Measurements from ENCODE around the gene PADI4.

DNA sequence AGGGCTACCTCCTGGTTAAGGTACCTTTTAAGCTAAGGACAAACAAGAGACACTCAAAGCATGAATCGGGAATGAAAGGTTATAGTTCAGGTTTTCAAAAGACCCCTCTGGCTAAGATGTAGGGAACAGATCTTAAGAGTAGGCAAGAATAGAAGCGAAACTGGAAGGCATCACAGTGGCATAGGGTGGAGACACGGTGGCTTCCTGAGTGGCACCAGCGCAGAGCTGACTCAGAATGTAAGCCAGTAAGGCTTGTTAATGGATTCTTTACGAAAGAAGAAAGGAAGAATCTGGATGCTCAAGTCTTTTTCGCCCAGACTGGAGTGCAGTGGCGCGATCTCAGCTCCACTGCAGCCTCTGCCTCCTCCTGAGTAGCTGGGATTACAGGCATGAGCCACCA is 85.2 kb downstream of the PADI4 start:
- TF ChIP-seq, protein P1, sequence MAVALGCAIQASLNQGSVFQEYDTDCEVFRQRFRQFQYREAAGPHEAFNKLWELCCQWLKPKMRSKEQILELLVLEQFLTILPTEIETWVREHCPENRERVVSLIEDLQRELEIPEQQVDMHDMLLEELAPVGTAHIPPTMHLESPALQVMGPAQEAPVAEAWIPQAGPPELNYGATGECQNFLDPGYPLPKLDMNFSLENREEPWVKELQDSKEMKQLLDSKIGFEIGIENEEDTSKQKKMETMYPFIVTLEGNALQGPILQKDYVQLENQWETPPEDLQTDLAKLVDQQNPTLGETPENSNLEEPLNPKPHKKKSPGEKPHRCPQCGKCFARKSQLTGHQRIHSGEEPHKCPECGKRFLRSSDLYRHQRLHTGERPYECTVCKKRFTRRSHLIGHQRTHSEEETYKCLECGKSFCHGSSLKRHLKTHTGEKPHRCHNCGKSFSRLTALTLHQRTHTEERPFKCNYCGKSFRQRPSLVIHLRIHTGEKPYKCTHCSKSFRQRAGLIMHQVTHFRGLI (tag by site-specific recombination; IDR thresholded peaks at IDR 0.05): no peak
- TF ChIP-seq ZNF133 (tag by site-specific recombination; IDR thresholded peaks at IDR 0.05): no peak
- no peak for TF ChIP-seq KLF1 (tag by site-specific recombination; IDR thresholded peaks at IDR 0.05)
- TF ChIP-seq, protein P2, sequence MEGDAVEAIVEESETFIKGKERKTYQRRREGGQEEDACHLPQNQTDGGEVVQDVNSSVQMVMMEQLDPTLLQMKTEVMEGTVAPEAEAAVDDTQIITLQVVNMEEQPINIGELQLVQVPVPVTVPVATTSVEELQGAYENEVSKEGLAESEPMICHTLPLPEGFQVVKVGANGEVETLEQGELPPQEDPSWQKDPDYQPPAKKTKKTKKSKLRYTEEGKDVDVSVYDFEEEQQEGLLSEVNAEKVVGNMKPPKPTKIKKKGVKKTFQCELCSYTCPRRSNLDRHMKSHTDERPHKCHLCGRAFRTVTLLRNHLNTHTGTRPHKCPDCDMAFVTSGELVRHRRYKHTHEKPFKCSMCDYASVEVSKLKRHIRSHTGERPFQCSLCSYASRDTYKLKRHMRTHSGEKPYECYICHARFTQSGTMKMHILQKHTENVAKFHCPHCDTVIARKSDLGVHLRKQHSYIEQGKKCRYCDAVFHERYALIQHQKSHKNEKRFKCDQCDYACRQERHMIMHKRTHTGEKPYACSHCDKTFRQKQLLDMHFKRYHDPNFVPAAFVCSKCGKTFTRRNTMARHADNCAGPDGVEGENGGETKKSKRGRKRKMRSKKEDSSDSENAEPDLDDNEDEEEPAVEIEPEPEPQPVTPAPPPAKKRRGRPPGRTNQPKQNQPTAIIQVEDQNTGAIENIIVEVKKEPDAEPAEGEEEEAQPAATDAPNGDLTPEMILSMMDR (tag by site-specific recombination; IDR thresholded peaks at IDR 0.05): no peak
- TF ChIP-seq, protein P3, sequence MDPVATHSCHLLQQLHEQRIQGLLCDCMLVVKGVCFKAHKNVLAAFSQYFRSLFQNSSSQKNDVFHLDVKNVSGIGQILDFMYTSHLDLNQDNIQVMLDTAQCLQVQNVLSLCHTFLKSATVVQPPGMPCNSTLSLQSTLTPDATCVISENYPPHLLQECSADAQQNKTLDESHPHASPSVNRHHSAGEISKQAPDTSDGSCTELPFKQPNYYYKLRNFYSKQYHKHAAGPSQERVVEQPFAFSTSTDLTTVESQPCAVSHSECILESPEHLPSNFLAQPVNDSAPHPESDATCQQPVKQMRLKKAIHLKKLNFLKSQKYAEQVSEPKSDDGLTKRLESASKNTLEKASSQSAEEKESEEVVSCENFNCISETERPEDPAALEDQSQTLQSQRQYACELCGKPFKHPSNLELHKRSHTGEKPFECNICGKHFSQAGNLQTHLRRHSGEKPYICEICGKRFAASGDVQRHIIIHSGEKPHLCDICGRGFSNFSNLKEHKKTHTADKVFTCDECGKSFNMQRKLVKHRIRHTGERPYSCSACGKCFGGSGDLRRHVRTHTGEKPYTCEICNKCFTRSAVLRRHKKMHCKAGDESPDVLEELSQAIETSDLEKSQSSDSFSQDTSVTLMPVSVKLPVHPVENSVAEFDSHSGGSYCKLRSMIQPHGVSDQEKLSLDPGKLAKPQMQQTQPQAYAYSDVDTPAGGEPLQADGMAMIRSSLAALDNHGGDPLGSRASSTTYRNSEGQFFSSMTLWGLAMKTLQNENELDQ (tag by site-specific recombination; IDR thresholded peaks at IDR 0.05; ENCODE audit: low read depth): no peak
- TF ChIP-seq SETDB1 (IDR thresholded peaks at IDR 0.05; ENCODE audit: insufficient read length, low read length): no peak
- TF ChIP-seq, protein P4, sequence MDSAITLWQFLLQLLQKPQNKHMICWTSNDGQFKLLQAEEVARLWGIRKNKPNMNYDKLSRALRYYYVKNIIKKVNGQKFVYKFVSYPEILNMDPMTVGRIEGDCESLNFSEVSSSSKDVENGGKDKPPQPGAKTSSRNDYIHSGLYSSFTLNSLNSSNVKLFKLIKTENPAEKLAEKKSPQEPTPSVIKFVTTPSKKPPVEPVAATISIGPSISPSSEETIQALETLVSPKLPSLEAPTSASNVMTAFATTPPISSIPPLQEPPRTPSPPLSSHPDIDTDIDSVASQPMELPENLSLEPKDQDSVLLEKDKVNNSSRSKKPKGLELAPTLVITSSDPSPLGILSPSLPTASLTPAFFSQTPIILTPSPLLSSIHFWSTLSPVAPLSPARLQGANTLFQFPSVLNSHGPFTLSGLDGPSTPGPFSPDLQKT (IDR thresholded peaks at IDR 0.05; ENCODE audit: borderline replicate concordance, low read depth, low read length): no peak
- TF ChIP-seq, protein P5, sequence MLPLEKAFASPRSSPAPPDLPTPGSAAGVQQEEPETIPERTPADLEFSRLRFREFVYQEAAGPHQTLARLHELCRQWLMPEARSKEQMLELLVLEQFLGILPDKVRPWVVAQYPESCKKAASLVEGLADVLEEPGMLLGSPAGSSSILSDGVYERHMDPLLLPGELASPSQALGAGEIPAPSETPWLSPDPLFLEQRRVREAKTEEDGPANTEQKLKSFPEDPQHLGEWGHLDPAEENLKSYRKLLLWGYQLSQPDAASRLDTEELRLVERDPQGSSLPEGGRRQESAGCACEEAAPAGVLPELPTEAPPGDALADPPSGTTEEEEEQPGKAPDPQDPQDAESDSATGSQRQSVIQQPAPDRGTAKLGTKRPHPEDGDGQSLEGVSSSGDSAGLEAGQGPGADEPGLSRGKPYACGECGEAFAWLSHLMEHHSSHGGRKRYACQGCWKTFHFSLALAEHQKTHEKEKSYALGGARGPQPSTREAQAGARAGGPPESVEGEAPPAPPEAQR (tag by site-specific recombination; IDR thresholded peaks at IDR 0.05): no peak
- no peak for TF ChIP-seq ZNF510 (tag by site-specific recombination; IDR thresholded peaks at IDR 0.05; ENCODE audit: insufficient replicate concordance)
- TF ChIP-seq YY1 (tag by site-specific recombination; IDR thresholded peaks at IDR 0.05): no peak
- TF ChIP-seq ZBTB1 (tag by site-specific recombination; IDR thresholded peaks at IDR 0.05): no peak
- TF ChIP-seq, protein P6, sequence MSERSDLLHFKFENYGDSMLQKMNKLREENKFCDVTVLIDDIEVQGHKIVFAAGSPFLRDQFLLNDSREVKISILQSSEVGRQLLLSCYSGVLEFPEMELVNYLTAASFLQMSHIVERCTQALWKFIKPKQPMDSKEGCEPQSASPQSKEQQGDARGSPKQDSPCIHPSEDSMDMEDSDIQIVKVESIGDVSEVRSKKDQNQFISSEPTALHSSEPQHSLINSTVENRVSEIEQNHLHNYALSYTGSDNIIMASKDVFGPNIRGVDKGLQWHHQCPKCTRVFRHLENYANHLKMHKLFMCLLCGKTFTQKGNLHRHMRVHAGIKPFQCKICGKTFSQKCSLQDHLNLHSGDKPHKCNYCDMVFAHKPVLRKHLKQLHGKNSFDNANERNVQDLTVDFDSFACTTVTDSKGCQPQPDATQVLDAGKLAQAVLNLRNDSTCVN (tag by site-specific recombination; optimal IDR thresholded peaks at IDR 0.05): no peak
- no peak for TF ChIP-seq ZNF24 (tag by site-specific recombination; IDR thresholded peaks at IDR 0.05)
